GM12801 (cell line): ENCODE results near the gene HSF2BP.

Experiments used
- CTCF ChIP-seq: IDR thresholded peaks from one replicate; pipeline ENCODE4 v1.5.1; 2011; ENCODE audit warnings: control low read depth; ENCODE audit not compliant: insufficient read length; ENCODE audit errors: extremely low read depth

Gene HSF2BP

DNA sequence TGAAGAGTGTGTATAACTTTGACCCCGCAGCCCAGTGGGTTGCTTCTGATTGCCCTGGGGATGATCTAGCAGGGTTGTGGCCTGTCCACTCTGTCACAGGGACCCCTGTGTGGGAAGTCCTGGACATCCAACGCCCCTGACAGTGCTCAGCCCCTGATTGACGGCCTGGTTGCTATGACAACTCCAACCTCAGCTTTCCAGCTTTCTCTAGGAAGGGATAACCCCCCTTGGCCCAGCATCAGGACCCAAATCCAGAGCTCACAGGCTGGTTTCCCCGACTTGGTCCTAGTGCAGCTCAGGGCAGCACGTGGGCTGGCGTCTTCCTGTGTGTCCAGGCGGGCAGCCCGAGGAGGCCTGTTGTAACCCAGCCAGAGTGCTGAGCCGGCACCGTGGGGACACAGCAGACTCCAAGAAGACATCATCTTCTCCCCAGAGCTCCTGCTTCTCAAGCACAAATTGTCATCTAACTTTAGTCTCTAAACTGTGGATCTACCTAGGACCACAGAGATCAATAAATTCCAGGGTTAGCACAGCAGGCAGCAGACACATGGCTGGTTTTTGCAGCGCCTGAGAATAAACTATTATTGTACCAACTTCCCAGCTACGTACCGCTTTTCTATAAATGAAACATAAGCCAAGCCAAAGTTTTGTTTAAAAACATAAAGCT is 40.8 kb upstream of the HSF2BP start:
- TF ChIP-seq CTCF: no peak

DNA sequence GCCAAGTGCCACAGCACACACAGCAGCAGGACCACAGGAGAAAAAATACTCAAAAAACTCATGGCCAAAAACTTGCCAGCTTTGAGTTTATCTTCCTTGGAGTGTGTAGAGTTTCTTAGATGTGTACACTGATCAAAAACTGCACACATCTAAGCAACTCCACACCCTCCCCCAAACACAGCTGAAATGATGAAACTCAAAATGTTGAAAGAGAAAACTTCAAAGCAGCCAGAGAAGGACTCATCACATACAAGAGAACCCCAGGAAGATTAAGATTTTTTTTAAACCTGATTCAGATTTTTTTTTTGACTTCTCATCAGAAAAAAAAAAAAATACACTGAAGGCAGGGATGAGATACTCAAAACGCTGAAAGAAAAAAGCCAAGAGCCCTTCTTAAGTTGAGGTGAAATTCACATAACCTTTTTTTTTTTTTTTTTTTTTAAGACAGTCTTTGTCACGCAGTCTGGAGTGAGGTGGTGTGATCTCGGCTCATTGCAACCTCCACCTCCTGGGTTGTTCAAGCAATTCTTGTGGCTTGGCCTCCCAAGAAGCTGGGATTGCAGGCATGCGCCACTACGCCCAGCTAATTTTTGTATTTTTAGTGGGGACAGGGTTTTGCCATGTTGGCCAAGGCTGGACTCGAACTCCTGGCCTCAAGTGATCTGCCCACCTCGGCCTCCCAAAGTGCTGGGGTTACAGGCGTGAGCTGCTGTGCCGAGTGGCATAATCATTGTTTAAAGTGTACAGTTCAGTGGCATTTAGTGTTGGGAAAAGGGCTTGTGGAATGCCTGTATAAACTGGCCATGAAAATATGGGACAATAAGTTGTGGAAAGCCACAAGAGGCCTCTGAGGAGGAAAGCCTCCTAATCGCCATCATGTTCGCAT is 38.7 kb upstream of the HSF2BP start:
- TF ChIP-seq CTCF: no peak

GRCh38 chr21:43696214-43696613 is 36.9 kb upstream of the HSF2BP start:
- no peak for TF ChIP-seq CTCF

- TF ChIP-seq CTCF: no peak
Observed at GRCh38 chr21:43694437-43695079, 35.3 kb upstream of the HSF2BP start.

GRCh38 chr21:43693981-43694380 is 34.7 kb upstream of the HSF2BP start:
- TF ChIP-seq CTCF: no peak

GRCh38 chr21:43692949-43693348 is 33.7 kb upstream of the HSF2BP start:
- TF ChIP-seq CTCF: no peak

DNA sequence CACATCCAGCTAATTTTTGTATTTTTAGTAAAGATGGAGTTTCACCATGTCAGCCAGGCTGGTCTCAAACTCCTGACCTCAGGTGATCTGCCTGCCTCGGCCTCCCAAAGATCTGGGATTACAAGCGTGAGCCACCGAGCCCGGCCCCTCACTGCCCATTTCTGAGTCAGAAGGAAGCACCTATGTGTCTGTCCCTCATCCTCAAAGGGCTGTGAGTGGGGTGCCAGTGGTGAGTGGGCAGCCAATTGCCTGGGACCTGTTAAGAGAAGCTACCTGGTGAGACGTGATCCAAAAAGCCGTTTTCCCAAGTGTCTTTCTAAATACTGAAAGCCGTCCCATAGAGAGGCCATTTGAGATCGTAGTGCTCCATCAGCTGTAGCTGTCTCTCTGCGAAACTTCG is 32.5 kb upstream of the HSF2BP start:
- TF ChIP-seq CTCF: no peak
